ENCODE measurements around the gene GHR. TPM values are rescaled to one million over a fixed set of nuclear protein-coding genes. Genes with fewer than 3 reads are reported as not detected.
A peak's percentile ranks its signal among the peaks of the same experiment; 100 is the strongest.

The GHR gene
- not detected for total RNA-seq

DNA sequence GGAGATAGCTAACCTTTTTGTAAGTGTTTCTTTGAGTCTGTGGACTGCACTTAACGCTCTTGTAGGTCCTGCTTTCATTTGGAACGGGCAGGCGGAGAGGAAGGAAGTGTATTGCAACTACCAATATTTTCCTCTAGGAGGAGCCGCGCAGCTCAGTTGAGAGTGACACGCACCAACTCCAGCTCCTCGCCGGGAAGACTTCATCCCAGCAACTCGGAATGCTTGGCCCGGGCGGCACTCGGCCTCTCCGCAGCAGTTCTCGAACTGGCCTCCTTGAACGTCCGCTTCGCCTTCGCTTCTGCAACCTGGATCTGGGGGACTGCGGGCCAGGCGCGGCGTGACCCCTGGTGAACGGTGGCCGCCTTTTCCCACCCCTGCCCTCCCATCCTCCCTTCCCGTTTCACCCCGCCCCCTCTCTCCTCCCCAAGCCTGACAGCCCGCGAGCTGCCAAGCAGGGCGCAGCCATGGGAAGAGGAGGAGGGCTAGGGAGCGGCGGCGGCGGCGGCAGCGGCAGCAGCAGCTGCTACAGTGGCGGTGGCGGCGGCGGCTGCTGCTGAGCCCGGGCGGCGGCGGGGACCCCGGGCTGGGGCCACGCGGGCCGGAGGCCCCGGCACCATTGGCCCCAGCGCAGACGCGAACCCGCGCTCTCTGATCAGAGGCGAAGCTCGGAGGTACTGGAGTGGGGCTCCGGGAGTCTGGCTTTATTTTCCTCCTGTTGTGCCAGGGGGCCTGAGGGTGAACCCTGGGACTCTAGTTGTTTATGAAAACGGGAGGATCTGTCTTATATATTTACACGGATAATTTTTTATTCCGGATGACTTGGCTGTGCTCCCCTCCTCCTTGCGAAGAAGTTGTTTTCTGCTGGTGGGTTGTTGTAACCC is at the start of gene GHR:
Gene GHR (plus strand): TSS at position 155 of the 881 bp plus-strand sequence. CDS start 142,436 bp downstream, outside the sequence.
- Mint-ChIP-seq H3K27me3 (peaks cover 21% of the 10 kb centered on the region), H3K36me3 (no peaks in the 10 kb centered on the region), H3K27ac (no peak within 1 kb of the TSS), H3K4me1 (no peaks in the 10 kb centered on the region), H3K4me3 (no peak within 1 kb of the TSS), H3K9me3 (peaks cover 2% of the 10 kb centered on the region)
- ATAC-seq (ENCODE audit: low read depth) (peak; percentile 77), DNase-seq (peak; percentile 47)
- POLR2A ChIA-PET: interaction anchor here (0.9 kb wide), 1 partner anchor 466 kb away, joined by 3 read pairs; no protein-coding TSS in a partner anchor

DNA sequence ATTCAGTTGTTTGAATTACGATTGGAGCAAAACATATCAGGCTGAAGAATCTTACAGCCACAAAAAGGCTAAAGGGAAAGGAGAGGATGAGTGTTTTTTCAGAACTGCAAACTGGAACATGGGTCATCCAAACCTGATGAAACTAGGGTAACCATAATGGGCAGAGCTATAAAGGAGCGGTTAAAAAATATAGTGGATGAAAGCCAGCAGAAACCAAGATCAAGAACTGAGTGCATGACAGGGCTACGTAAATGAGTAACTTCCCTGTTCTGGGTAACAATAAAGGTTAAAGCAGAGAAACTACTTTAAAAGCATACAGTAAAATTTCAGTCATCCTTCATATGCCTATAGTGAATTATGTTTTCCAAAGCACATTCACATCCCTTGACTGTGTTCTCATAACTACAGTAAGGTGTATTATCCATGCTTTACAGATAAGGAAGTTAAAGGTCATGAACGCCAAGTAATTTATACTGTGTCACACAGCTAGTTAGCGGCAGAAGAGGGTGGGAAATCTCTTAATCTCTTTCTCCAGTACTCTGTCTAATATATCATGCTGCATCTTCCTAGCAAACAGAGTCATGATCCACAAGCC is 48.5 kb upstream of the GHR start:
- Mint-ChIP-seq H3K9me3 (no peaks in the 10 kb centered on the region), H3K4me1 (no peaks in the 10 kb centered on the region), H3K27me3 (no peaks in the 10 kb centered on the region), H3K27ac (no peak overlapping the region), H3K36me3 (no peaks in the 10 kb centered on the region), H3K4me3 (no peak overlapping the region)
- no peak for DNase-seq
- no peak for ATAC-seq (ENCODE audit: low read depth)
- POLR2A ChIA-PET: no interaction called here

GRCh38 chr5:42377496-42377895 is 45.7 kb upstream of the GHR start:
- no peak overlapping the region for H3K4me3 Mint-ChIP-seq
- DNase-seq: no peak
- no peaks in the 10 kb centered on the region for H3K36me3 Mint-ChIP-seq
- H3K4me1 Mint-ChIP-seq: no peaks in the 10 kb centered on the region
- H3K9me3 Mint-ChIP-seq: no peaks in the 10 kb centered on the region
- ATAC-seq (ENCODE audit: low read depth): no peak
- POLR2A ChIA-PET: no interaction called here
- no peaks in the 10 kb centered on the region for H3K27me3 Mint-ChIP-seq
- no peak overlapping the region for H3K27ac Mint-ChIP-seq

DNA sequence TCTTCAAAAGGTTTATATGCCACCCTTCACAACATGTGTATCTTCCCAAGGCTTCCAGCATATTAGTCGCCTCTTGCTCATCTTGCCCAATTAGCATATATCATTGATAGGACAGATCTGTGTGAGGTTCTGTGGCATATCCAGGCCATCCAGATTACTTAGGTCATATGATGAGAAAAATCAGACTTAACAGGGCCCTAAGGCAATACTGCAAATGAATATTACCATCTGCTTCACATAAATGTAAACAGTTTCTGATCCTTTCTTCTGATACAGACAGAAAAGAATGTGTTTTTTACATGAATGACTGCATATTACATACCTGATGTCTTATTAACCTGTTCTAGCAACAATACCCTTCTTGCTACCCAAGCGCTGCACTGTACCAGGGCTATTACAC is 41.3 kb upstream of the GHR start:
- Mint-ChIP-seq H3K4me3 (no peak overlapping the region), H3K9me3 (no peaks in the 10 kb centered on the region), H3K4me1 (no peaks in the 10 kb centered on the region), H3K27ac (no peak overlapping the region), H3K36me3 (no peaks in the 10 kb centered on the region), H3K27me3 (no peaks in the 10 kb centered on the region)
- ATAC-seq (ENCODE audit: low read depth) (no peak), DNase-seq (no peak)
- POLR2A ChIA-PET: no interaction called here

DNA sequence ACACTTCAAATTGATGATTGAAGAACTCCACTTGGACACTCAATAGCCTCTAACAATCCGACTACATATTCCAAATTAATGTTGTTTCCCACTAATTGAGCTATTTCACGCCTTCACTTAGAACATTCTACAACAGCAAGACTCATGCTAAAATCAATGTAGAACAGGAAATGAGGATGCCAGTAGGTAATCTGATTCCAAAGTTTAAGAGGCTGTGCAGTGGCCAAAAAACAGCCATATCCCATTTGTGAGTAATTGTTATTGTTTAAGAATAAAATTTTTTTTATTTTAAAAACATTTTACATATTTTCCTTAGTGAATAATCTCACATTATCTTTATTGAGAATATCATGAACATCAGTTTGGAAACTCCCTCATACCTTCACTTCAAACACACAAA is 35.7 kb upstream of the GHR start:
- POLR2A ChIA-PET: no interaction called here
- no peak overlapping the region for H3K4me3 Mint-ChIP-seq
- no peaks in the 10 kb centered on the region for H3K36me3 Mint-ChIP-seq
- DNase-seq: no peak
- H3K4me1 Mint-ChIP-seq: no peaks in the 10 kb centered on the region
- peaks cover 1% of the 10 kb centered on the region for H3K9me3 Mint-ChIP-seq
- peaks cover 2% of the 10 kb centered on the region for H3K27me3 Mint-ChIP-seq
- no peak for ATAC-seq (ENCODE audit: low read depth)
- H3K27ac Mint-ChIP-seq: no peak overlapping the region

DNA sequence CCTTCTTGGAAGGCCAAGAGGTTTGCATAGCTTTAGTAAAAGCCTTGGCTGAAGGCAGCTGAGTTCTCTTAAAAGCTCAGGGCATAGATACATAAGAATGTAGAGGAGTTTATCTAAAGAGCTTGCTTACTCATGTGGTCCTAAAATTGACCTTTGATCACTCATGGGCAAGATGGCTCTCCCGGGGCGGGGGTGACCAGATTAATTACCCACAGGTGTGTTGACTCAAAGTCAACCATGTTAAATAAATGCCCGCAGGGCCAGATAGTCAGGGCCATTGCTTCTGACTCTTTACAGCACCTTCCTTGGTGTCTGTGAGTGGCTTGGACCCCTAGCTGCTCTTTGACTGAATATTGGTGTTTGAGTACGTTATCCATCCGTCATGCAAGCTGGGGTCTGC is 33.1 kb upstream of the GHR start:
- POLR2A ChIA-PET: no interaction called here
- H3K27me3 Mint-ChIP-seq: peaks cover 2% of the 10 kb centered on the region
- peaks cover 9% of the 10 kb centered on the region for H3K9me3 Mint-ChIP-seq
- H3K27ac Mint-ChIP-seq: no peak overlapping the region
- no peaks in the 10 kb centered on the region for H3K4me1 Mint-ChIP-seq
- no peaks in the 10 kb centered on the region for H3K36me3 Mint-ChIP-seq
- H3K4me3 Mint-ChIP-seq: no peak overlapping the region
- DNase-seq (no peak), ATAC-seq (ENCODE audit: low read depth) (no peak)

GRCh38 chr5:42392917-42393316 is 30.3 kb upstream of the GHR start:
- POLR2A ChIA-PET: no interaction called here

GRCh38 chr5:42396111-42396510 is 27.1 kb upstream of the GHR start:
- no peak overlapping the region for H3K4me3 Mint-ChIP-seq
- no peak overlapping the region for H3K27ac Mint-ChIP-seq
- no peak for DNase-seq
- H3K27me3 Mint-ChIP-seq: no peaks in the 10 kb centered on the region
- no peaks in the 10 kb centered on the region for H3K4me1 Mint-ChIP-seq
- peaks cover 7% of the 10 kb centered on the region for H3K9me3 Mint-ChIP-seq
- no peak for ATAC-seq (ENCODE audit: low read depth)
- H3K36me3 Mint-ChIP-seq: no peaks in the 10 kb centered on the region
- POLR2A ChIA-PET: no interaction called here

More at GRCh38 chr5:42392917-42393316, 30.3 kb upstream of the GHR start:
- no peak overlapping the region for H3K4me3 Mint-ChIP-seq
- H3K9me3 Mint-ChIP-seq: peaks cover 9% of the 10 kb centered on the region
- H3K27ac Mint-ChIP-seq: no peak overlapping the region
- ATAC-seq (ENCODE audit: low read depth) (no peak), DNase-seq (no peak)
- no peaks in the 10 kb centered on the region for H3K36me3 Mint-ChIP-seq
- no peaks in the 10 kb centered on the region for H3K4me1 Mint-ChIP-seq
- H3K27me3 Mint-ChIP-seq: peaks cover 2% of the 10 kb centered on the region

DNA sequence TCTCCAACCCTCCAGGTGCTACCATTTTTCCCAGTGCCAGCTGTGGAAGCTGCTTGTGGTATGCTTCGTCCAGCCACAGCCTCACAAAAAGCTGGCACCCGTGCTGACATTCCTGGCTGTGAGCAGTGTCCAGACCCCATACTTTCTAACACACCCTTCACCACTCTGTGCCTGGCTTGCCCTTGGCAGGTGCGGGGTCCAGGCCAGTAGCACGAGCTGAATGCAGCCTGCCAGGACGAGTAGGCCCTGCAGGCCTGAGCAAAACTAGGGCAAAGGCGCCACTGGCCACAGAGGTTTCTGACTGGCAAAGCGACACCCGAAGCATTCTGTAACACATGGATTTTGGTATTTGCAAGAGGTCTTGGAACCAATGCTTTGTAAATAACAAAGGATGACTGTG is 26.0 kb upstream of the GHR start:
- H3K27ac Mint-ChIP-seq: no peak overlapping the region
- H3K36me3 Mint-ChIP-seq: no peaks in the 10 kb centered on the region
- H3K4me3 Mint-ChIP-seq: no peak overlapping the region
- H3K9me3 Mint-ChIP-seq: peaks cover 7% of the 10 kb centered on the region
- POLR2A ChIA-PET: no interaction called here
- no peaks in the 10 kb centered on the region for H3K27me3 Mint-ChIP-seq
- DNase-seq (no peak), ATAC-seq (ENCODE audit: low read depth) (no peak)
- H3K4me1 Mint-ChIP-seq: no peaks in the 10 kb centered on the region

- Mint-ChIP-seq H3K9me3 (no peaks in the 10 kb centered on the region), H3K4me1 (no peaks in the 10 kb centered on the region), H3K27ac (no peak overlapping the region), H3K27me3 (no peaks in the 10 kb centered on the region), H3K4me3 (no peak overlapping the region), H3K36me3 (no peaks in the 10 kb centered on the region)
- DNase-seq: no peak
- ATAC-seq (ENCODE audit: low read depth): no peak
- POLR2A ChIA-PET: no interaction called here
These were observed 23.5 kb upstream of the GHR start for GRCh38 chr5:42399702-42400101.

GRCh38 chr5:42400474-42400873 is 22.8 kb upstream of the GHR start:
- no peaks in the 10 kb centered on the region for H3K4me1 Mint-ChIP-seq
- no peaks in the 10 kb centered on the region for H3K36me3 Mint-ChIP-seq
- peaks cover 2% of the 10 kb centered on the region for H3K27me3 Mint-ChIP-seq
- POLR2A ChIA-PET: no interaction called here
- H3K4me3 Mint-ChIP-seq: no peak overlapping the region
- ATAC-seq (ENCODE audit: low read depth): no peak
- H3K9me3 Mint-ChIP-seq: no peaks in the 10 kb centered on the region
- no peak for DNase-seq
- no peak overlapping the region for H3K27ac Mint-ChIP-seq

GRCh38 chr5:42403236-42403635 is 20.0 kb upstream of the GHR start:
- Mint-ChIP-seq H3K27ac (no peak overlapping the region), H3K4me3 (no peak overlapping the region), H3K36me3 (no peaks in the 10 kb centered on the region), H3K4me1 (no peaks in the 10 kb centered on the region), H3K9me3 (no peaks in the 10 kb centered on the region), H3K27me3 (peaks cover 2% of the 10 kb centered on the region)
- no peak for DNase-seq
- POLR2A ChIA-PET: no interaction called here
- no peak for ATAC-seq (ENCODE audit: low read depth)

DNA sequence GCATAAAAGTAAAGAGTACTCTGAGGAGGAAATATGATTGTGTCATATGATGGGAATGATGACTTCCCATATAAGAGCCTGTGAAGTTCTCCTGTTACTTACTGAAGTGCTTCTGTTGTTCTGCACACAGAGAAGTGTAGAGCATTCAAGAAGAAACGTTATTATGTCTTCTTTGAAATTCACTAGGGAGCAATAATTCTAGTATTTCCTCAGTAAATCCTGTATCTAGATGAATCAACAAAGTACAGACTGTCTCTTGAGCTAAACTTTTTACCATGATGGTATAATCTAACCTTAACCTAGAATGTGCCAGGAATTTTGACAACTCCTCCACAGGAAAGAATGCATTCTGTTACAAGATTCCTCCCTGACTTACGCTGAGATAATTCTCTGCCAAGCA is 18.9 kb upstream of the GHR start:
- peaks cover 2% of the 10 kb centered on the region for H3K27me3 Mint-ChIP-seq
- POLR2A ChIA-PET: no interaction called here
- no peak overlapping the region for H3K27ac Mint-ChIP-seq
- H3K4me3 Mint-ChIP-seq: no peak overlapping the region
- H3K4me1 Mint-ChIP-seq: no peaks in the 10 kb centered on the region
- ATAC-seq (ENCODE audit: low read depth) (no peak), DNase-seq (no peak)
- H3K36me3 Mint-ChIP-seq: no peaks in the 10 kb centered on the region
- no peaks in the 10 kb centered on the region for H3K9me3 Mint-ChIP-seq

DNA sequence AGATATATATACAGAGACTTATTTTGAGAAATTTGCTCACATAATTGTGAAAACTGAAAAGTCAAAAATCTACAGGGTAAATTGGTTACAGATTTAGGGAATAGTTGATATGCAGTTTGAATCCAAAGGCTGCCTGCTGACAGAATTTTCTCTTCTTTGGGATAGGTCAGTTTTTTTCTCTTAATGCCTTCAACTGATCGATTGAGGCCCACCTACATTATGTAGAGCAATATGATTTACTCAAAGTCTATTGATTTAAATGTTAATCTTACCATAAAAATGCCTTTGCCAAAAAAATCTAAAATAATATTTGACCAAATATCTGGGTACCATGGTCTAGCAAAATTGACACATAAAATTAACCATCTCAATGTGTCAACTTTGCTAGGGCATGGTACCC is 3.9 kb upstream of the GHR start:
- H3K27ac Mint-ChIP-seq: no peak overlapping the region
- no peak for ATAC-seq (ENCODE audit: low read depth)
- no peak for DNase-seq
- H3K9me3 Mint-ChIP-seq: peaks cover 2% of the 10 kb centered on the region
- POLR2A ChIA-PET: no interaction called here
- H3K27me3 Mint-ChIP-seq: peaks cover 8% of the 10 kb centered on the region
- no peaks in the 10 kb centered on the region for H3K4me1 Mint-ChIP-seq
- H3K4me3 Mint-ChIP-seq: no peak overlapping the region
- no peaks in the 10 kb centered on the region for H3K36me3 Mint-ChIP-seq

Measured in activated naive CD8-positive, alpha-beta T cell treated with anti-CD3 and anti-CD28 coated beads, Interleukin-2, amount 10 ng/mL, durations not matched to agents 7 days and 5 days (primary cell).